DMS114 treated with DMSO at 0.1 percent for 48 hours (cell line): Measurements from ENCODE around the gene IRF9.

ENCODE experiments used
- DNase-seq: peaks from one replicate; lab custom pipeline; 2025; ENCODE audit not compliant: unreplicated experiment; lab: John Stamatoyannopoulos, UW

The IRF9 gene, protein sequence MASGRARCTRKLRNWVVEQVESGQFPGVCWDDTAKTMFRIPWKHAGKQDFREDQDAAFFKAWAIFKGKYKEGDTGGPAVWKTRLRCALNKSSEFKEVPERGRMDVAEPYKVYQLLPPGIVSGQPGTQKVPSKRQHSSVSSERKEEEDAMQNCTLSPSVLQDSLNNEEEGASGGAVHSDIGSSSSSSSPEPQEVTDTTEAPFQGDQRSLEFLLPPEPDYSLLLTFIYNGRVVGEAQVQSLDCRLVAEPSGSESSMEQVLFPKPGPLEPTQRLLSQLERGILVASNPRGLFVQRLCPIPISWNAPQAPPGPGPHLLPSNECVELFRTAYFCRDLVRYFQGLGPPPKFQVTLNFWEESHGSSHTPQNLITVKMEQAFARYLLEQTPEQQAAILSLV

DNA sequence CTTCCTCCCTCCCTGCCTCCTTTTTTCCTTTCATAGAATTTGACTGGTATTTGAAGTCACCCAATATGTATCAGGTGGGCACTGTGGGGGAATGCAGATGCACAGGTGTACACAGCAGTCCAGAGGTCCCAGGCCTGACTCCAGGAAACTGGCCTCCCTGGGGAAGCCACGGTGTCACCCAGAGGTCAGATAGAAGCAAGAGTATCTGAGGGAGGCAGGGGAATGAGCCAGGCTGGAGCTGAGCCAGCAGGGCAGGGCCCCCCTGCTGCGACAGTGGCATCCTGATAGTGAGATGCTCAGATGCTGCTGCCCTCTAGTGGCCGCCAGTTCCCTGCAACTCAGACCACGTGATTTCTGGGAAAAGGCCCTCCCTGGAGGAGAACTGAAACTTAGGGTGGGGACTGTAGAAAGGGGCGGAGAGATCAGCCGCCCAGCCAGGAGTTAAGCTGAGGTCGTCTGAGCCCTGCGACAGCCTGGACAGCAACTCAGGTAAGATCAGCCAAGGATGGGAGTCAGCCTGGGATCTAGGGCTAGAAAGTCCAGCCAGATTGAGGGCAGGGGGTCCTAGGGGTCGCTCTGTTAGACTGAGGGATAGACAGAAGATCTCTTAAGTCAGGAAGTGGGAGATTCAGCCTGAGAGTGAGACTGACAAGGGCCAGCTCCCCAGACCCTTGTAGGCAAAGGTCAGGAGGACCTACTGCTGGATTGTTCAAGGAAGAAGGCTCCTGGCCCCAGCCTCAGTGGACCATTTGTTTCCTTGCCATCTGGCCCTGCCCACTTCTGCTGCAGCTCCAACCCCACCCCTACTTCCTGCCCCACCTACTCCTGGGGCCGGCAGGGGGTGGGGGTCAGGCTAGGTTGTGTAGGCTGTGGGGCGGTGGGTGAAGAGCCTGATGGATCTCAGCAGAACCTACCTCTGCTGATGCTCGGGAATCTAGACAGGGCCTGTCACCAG is at the start of gene IRF9:
TSS of gene IRF9 (plus strand) at position 416 of the 955 bp plus-strand sequence. CDS start 880 bp downstream, outside the sequence.
- peak; percentile 82 for DNase-seq

DNA sequence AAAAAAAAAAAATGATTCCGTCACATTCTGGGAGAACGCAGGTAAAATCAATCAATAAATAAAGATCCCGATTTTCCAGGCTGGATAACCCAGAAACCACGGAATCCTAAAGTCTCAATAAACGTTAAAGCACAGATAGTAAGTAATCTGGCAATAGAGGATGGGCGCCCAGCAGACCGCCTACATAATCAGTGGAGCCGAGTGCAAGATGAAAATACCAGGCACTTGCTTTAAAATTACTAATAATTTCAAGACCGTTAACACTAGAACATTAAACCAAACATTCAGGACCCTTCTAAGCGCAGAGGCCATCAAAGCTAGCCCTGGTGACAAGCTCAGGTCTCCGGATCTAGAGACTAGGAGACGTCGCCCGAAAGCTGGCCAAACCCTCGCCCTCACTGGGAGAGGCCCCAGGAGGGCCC is 47.7 kb upstream of the IRF9 start:
- no peak for DNase-seq

DNA sequence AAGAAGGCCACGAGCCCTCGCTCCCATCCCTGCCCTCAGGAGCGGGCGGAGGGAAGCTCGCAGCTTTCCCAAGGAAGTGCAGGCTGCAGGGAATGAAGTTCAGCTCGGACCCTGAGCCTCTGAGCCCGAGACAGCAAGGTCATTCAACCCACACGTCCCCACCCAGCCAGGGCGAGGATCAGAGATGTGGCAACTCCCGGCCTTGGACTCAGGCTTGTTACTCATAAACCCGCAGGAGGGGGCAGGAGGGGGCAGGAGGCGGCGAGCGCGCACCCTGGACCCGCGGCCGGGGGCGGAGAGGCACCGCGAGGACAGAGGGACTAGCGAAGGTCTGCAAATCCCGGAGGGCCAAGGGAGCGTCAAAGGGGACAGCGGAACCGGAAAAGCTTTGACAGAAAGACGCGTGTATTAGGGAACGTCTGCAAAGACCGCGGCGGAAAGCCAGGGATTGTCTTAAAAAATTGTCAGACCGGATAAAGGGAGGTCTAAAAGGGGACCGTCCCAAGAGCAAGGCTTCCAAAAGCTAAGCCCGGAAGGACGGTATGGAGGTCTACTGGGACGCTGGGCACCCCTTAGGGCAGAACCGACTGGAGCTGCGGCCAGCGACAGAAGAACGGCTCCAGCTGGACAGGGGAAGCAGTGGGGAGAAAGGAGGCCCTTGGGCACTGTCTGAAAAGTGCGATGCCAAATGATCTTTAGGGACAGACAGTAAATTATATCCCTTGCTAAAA is 47.1 kb upstream of the IRF9 start:
- DNase-seq, result peak; percentile 79

DNA sequence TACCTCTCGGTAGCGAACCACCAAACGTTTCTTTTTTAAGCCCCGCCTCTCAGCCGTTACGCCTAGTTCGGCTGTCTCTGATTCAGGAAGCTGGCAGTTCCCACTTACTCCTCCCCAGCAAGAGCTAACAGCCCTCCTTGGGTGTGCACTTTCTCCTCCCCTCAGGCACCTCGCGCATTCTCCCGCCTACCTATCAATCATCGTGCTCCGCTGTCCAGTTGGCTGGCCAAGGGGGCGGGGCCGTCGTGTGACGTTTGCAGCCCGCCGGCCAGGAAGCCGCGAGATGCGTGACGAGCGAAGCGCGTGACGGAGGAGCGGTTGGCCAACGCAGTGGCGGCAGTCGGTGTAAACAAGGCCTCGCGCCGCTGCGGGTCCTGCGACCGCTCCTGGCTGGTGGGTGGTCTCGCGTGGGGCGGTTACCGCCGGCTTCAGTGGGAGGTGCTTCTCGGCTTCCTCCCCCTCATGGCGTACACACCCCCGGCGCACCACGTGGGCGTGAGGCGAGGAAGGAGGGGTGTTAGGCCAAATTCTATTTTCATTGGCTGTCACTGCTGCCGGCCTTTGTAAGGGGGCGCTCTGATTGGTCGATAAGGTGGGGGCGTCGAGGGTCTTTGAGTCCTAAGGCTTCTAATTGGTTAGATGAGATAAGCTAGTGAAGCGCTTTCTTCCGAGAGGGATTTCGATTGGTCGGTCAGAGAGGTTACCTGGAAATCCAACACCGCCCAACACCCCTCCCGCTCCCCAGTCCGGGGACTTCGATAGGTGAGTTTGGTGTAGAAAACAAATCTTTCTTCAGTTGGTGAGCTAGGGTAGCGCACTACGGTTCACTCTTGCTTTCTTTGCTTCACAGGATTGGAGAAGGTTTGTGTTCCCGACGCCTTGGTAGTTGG is 46.3 kb upstream of the IRF9 start, which contains the start of the genes DCAF11 and NRL:
TSS of gene DCAF11 (plus strand) at position 246 of the 890 bp plus-strand sequence. CDS start 818 bp downstream, outside the sequence.
TSS of gene NRL (minus strand) at position 418 of the 890 bp plus-strand sequence. CDS start 32,101 bp downstream, outside the sequence.
- DNase-seq, result peak; percentile 97

DNA sequence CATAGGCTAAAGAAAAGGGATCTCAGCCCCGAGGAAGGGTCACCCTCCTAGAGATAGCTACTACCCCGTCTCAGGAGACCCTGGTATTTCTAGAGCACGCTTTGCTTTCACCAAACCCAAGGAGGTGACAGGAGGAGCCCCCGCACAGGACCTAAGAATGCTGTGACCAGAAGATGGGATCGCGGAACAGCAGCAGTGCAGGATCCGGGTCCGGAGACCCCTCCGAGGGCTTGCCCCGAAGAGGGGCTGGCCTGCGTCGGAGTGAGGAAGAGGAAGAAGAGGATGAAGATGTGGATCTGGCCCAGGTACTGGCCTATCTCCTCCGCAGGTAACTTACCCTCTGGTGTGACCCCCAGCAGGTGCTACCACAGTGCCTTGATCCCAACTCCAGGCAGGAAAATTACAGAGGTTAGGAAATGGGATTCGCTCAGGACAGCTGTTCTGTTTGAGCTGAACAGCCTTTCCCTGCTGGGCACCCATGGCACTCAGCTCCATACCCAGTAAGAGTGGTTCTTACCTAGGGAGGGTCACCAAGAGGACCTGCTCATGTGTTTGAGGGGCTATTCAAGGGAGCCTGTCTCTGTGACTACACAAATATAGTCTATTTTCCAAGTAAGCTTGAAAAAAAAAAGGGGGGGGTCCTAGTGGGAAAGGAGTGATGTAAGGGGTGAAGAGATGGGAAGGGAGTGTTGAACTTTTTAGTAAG is 45.5 kb upstream of the IRF9 start:
- no peak for DNase-seq

DNA sequence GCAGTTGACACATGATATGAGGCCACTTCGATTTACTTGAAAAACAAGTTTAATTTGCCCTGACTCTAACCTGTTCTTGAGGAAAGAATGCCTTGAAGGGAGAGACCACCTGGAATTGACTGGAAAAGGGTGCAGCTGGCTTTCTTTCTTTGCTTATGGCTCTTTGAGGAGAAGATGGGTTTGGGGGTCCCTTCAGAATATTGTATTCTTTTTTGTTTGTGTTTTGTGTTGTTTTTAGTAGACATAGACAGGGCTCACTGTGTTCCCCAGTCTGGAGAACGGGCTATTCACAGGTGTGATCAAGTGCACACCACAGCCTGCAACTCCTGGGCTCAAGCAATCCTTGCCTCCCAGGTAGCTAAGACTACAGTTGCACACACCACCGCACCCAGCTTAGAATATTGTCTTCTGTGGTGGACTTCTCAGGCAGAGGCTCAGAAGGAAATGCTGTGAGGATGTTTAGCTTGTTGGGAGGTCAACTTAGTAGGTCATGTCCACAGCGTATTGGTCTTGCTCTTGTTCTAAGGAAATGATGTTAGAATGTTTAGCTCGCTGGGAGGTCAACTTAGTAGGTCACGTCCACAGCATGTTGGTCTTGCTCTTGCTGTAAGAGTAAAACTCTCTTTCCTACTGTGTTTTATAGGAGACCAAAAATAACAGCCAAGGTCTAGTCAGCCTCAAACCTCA is 44.8 kb upstream of the IRF9 start:
- no peak for DNase-seq

DNA sequence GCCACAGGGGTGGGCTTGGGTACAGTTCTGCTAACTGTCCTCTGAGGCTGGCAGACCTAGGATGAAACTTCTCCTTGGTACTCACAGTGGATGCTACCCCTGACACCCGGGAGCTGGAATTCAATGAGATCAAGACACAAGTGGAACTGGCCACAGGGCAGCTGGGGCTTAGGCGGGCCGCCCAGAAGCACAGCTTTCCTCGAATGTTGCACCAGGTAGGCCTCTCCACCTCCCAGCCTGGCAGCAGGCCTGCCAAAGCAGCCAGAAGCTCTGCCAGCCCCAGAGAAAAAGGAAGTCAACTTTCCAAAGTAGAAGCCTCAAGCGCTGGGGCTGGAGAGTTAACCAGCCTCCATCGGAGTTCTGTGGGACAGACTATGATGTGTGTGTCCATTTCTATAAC is 43.9 kb upstream of the IRF9 start:
- DNase-seq, result no peak

DNA sequence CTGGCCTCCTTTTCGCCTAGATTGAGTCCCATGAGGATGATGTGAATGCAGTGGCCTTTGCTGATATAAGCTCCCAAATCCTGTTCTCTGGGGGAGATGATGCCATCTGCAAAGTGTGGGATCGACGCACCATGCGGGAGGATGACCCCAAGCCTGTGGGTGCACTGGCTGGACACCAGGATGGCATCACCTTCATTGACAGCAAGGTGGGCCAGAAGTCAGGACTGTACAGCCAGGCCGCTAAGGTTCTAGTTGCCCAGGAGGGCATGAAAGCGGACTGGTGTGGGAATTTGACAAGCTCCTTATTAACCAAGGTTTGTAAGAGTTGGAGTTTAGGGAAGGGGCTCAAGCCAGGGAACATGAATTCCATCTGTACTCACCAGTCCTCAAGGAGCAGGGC is 41.4 kb upstream of the IRF9 start:
- DNase-seq, result no peak

DNA sequence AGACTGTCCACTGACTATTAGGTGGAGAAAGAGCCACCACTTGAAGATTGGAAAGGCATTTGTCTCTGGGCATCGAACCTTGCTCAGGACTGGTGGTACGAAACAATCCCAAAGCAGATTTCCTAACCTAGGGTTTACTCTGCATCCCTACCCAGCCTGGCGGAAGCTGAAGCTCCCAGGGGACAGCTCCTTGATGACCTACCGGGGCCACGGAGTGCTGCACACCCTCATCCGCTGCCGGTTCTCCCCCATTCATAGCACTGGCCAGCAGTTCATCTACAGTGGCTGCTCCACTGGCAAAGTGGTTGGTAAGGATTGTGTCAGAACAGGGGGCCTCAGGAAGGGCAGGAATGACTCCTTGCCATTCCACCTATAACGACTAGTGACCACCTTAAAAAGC is 39.9 kb upstream of the IRF9 start:
- no peak for DNase-seq

DNA sequence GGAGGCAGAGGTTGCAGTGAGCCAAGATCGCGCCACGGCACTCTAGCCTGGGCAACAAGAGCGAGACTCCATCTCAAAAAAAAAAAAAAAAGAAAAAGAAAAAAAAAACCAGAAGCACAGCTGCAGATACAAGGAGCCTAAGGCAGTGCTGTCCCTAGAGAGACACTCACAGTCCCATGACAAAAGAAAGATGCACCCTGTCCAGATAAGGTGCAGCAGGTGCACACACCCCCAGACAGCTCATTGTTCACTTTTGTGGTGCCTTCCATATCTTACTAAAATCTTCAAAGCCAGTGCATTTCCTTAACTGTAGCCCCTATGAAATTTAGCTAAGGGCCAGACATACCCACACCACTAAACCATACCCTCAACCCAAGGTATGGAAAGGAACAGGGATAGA is 38.6 kb upstream of the IRF9 start:
- no peak for DNase-seq

DNA sequence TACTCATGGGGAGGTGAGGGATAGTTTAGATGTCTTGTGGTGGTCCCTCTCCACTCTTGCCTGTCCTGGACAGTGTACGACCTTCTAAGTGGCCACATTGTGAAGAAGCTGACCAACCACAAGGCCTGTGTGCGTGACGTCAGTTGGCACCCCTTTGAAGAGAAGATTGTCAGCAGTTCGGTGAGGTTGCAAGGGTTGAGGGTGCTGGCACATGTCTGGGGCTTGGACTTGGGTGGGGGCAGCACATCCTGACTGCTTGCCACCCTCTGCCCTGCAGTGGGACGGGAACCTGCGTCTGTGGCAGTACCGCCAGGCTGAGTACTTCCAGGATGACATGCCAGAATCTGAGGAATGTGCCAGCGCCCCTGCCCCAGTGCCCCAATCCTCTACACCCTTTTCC is 38.2 kb upstream of the IRF9 start:
- DNase-seq, result no peak

DNA sequence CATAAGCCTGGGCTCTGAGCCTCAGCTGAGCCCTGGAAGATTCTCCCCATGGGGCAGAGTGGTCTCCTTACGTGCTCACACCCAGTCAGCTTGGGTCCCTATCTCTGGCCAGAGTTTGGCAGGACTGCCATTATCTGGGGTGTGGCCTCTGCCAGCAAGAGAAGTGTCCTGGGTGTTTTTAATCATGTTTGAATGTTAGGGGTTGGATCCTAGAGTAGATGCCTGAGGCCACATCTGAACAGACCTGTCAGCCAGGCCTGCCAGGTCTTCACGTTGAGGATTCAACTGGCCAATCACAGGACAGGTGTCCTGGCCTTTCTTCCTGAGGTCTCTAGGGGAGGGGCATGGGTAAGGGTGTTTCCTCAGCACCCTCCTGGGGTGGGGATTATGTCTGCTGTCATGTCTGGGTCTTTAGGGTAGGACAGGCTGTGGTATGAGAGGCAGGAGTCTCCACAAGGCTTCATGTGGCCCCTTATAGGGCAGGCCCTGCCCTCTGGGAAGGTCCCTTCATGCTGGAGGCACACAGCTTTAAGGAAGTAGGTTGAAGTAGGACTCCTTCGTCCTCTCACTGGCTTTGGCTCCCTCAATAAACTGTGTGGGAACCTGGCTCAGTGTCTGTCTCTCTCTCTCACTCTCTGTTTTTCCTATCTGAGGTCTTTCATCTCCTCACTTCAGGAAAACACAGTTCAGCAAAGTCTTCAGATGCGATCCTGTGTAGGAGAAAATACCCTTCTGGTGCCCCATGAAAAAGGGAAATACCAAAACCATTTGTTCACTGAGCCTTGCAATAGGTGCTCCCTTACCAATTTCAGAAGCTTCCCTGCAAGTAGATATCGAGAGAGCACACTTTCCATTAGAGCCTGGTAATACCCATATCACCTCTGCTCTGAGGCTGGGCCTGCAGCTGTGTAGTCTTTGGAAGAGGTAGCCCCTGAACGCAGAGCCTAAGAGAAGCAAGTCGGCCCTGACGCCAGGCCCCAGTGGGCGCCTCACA is 37.3 kb upstream of the IRF9 start:
- no peak for DNase-seq

DNA sequence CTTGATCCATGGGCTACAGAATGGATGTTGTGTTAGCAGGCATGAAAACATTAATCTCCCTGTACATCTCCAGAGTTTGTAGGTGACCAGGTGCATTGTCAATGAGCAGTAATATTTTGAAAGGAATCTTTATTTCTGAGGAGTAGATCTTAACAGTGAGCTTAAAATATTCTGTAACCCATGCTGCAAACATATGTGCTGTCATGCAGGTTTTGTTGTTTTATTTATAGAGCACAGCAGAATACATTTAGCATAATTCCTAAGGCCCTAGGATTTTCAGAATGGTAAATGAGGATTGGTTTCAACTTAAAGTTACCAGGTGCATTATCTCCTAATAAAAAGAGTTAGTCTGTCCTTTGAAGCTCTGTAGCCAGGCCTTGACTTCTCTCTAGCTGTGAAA is 34.1 kb upstream of the IRF9 start:
- DNase-seq, result no peak

DNA sequence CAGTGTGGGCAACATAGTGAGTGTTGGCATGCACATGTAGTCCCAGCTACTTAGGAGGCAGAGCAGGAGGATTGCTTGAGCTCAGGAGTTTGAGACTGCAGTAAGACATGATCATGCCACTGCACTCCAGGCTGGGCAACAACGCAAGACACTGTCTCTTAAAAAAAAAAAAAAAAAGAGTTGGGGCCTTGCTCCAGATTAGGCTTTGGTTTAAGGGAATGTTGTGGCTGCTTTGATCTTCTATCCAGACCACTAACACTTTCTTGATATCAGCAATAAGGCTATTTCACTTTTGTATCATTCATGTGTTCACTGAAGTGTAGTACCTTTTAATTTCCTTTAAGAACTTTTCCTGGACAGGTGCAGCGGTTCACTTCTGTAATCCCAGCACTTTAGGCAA is 33.4 kb upstream of the IRF9 start:
- DNase-seq, result no peak

DNA sequence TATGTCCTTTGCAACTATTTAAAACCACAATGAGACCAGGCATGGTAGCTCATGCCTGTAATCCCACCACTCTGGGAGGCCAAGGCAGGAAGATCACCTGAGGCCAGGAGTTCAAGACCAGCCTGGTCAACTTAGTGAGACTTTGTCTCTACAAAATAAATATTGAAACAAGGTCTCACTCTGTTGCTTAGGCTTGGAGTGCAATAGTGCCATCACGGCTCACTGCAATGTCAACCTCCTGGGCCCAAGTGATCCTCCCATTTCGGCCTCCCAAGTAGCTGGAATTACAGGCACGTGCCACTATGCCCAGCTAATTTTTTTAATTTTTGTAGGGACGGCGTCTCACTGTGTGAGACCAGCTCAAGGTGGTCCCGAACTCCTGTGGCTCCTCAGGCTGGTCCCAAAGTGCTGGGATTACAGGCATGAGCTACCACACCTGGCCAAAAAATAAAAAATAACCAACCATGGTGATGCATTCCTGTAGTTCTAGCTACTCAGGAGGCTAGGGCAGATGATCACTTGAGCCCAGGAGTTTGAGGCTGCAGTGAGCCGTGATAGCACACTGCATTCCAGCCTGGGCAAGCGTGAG is 31.6 kb upstream of the IRF9 start:
- DNase-seq, result no peak

DNA sequence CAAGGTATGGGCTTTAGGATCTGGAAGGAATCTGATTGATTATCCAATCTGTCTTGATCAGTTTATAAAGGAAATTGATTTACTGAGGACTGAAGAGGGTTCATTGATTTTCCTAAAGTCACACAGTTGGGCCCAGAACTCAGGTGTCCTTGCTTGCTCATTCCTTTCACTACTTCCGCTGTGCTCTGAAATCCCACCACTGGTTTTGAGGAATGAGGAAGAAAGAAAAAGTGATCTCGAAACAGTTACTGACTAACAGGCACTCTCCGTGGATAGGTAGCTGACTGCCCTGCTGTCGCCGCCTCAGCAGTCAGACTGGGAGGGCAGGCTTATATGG is 30.7 kb upstream of the IRF9 start, which contains the start of gene FITM1:
TSS of gene FITM1 (plus strand) at position 280 of the 337 bp plus-strand sequence. CDS start 905 bp downstream, outside the sequence.
- DNase-seq, result no peak
